ENCODE measurements around the gene ENDOG.
A peak's percentile ranks its signal among the peaks of the same experiment; 100 is the strongest.

Gene ENDOG

DNA sequence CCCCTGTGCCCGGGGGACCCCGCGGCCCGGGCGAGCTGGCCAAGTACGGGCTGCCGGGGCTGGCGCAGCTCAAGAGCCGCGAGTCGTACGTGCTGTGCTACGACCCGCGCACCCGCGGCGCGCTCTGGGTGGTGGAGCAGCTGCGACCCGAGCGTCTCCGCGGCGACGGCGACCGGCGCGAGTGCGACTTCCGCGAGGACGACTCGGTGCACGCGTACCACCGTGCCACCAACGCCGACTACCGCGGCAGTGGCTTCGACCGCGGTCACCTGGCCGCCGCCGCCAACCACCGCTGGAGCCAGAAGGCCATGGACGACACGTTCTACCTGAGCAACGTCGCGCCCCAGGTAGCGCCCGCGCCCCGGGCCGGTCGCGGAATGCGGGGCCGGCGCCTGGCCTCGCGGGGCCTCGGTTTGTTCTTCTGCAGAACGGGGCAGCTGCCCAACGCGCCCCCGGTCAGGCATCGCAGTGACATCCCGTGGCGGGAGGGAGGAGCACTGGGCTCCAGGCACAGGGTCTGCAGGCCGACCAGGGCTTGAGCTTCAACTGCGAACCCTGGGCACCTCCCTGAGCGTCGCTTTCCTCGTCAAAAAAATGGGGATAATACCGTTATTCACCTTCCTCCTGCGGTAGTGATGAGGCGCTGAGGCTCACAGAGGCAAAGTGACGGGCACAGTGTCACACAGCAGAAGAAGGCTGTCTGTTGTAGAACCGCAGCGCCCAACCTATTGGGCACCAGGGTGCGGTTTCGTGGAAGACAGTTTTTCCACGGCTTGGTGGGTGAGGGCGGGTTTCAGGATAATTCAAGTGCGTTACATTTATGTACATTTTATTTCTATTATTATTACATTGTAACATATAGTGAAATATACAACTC lies 777 bp downstream of the ENDOG start:
- peak; percentile 29 for DNase-seq (ENCODE audit: low read depth)
- TF ChIP-seq, protein P1, sequence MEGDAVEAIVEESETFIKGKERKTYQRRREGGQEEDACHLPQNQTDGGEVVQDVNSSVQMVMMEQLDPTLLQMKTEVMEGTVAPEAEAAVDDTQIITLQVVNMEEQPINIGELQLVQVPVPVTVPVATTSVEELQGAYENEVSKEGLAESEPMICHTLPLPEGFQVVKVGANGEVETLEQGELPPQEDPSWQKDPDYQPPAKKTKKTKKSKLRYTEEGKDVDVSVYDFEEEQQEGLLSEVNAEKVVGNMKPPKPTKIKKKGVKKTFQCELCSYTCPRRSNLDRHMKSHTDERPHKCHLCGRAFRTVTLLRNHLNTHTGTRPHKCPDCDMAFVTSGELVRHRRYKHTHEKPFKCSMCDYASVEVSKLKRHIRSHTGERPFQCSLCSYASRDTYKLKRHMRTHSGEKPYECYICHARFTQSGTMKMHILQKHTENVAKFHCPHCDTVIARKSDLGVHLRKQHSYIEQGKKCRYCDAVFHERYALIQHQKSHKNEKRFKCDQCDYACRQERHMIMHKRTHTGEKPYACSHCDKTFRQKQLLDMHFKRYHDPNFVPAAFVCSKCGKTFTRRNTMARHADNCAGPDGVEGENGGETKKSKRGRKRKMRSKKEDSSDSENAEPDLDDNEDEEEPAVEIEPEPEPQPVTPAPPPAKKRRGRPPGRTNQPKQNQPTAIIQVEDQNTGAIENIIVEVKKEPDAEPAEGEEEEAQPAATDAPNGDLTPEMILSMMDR (IDR thresholded peaks at IDR 0.05; ENCODE audit: insufficient read depth, low read depth, low read length, missing control alignments), result no peak
- peak overlapping the region; percentile 63 for H3K4me3 ChIP-seq (ENCODE audit: low read length)

- DNase-seq (ENCODE audit: low read depth), result no peak
- peak overlapping the region; percentile 63 for H3K4me3 ChIP-seq (ENCODE audit: low read length)
- TF ChIP-seq, protein P1 (IDR thresholded peaks at IDR 0.05; ENCODE audit: insufficient read depth, low read depth, low read length, missing control alignments), result no peak
These were observed 1.7 kb downstream of the ENDOG start for GRCh38 chr9:128819716-128820664.

DNA sequence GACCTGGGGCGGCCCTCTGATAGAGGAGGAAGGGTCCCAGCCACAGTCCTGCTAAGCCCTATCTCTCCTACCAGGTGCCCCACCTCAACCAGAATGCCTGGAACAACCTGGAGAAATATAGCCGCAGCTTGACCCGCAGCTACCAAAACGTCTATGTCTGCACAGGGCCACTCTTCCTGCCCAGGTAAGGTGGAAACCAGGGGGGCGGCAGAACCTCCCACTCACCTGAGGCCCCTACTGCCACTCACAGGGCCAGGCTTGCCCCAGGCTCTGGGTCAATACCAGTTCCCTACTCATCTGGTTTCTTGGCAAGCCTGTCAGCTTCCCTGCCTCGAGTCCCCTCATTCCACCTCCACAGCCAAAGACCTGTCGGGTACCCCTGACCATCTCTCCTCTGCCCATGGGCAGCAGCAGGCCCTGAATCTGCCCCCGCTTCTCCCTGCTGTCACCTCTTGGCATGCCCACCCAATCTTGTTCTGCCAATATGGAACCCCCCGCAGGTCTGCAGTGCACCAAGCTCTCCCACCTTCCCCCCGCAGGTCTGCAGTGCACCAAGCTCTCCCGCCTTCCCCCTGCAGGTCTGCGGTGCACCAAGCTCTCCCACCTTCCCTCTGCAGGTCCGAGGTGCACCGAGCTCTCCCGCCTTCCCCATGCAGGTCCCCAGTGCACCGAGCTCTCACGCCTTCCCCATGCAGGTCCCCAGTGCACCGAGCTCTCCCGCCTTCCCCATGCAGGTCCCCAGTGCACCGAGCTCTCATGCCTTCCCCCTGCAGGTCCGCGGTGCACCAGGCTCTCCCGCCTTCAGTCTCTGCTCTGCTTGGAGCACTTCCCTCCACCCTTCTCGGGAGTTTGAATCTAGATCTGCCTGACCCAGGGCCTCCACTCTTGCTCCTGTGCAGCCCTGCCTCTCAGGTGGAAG lies 2.6 kb downstream of the ENDOG start:
- DNase-seq (ENCODE audit: low read depth), result no peak
- no peak overlapping the region for H3K4me3 ChIP-seq (ENCODE audit: low read length)
- TF ChIP-seq, protein P1 (IDR thresholded peaks at IDR 0.05; ENCODE audit: insufficient read depth, low read depth, low read length, missing control alignments), result no peak

DNA sequence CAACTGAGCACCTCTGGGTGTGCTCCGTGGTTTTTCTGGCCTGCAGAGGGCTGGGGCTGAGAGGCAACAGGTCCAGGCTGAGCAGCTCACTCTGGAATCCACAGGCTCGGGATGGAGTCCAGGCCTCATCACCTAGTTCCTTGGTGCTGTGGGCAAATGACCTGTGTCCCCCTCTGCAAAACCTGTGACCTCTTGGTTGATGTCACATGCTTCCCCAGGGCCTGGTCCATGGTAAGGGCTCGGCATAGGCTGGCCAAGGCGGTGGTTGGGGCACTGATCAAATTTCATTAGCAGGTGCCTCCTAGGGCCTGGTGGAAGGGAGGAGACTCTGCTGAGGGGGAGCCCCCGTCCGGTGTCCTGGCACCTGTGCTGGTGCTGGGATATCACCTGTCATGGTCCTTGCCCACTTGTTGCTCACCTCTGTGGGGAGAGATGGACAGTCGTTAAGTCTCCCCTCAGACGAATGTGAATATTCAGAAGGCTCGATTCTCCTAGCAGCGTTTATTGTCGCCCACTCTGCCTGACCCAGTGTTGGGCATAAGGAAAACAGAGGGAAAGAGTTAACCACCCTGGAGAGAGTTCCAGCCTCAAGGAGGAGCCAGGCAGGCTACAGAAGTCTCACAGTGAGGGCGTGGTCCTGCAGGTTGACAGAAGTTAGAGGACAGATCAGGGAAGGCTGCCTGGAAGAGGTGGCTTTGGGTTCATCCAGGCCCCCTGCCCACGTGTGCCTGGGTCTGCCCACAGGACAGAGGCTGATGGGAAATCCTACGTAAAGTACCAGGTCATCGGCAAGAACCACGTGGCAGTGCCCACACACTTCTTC lies 3.5 kb downstream of the ENDOG start:
- TF ChIP-seq, protein P1 (IDR thresholded peaks at IDR 0.05; ENCODE audit: insufficient read depth, low read depth, low read length, missing control alignments), result no peak
- no peak for DNase-seq (ENCODE audit: low read depth)
- H3K4me3 ChIP-seq (ENCODE audit: low read length), result no peak overlapping the region

DNA sequence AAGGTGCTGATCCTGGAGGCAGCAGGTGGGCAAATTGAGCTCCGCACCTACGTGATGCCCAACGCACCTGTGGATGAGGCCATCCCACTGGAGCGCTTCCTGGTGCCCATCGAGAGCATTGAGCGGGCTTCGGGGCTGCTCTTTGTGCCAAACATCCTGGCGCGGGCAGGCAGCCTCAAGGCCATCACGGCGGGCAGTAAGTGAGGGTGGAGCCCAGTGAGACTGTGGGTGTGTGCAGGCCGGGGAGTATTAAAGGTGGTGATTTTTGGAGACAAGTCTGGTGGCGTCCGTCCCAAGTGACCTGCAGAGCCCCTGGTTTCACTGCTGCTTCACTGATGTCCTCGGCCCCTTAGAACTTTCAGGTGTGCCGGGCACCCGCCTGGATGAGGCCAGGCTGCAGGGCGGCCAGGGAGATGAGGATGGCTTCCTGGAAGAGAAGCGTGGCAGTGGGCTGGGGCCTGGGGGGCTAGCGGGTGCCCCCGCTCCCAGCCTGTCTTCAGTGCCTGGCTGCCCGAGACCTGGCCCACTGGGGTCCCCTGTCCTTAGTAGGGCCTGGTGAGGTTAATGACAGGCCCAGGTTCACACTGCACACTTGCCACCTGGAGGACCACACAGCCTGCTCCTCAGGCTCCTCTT lies 4.2 kb downstream of the ENDOG start:
- no peak overlapping the region for H3K4me3 ChIP-seq (ENCODE audit: low read length)
- DNase-seq (ENCODE audit: low read depth), result no peak
- TF ChIP-seq, protein P1 (IDR thresholded peaks at IDR 0.05; ENCODE audit: insufficient read depth, low read depth, low read length, missing control alignments), result no peak

All from epithelial cell of esophagus (primary cell).